ENCODE results near the gene CBLC.

Gene CBLC

GRCh38 chr19:44792281-44792680 lies 14.6 kb downstream of the CBLC start:
- no peak for TF ChIP-seq ARNT (IDR thresholded peaks at IDR 0.05)
- no peak for TF ChIP-seq NFRKB (IDR thresholded peaks at IDR 0.05)
- no peak for TF ChIP-seq FOXA1 (IDR thresholded peaks at IDR 0.05)
- TF ChIP-seq SP1 (IDR thresholded peaks at IDR 0.05) = no peak
- no peak for TF ChIP-seq ZNF384 (IDR thresholded peaks at IDR 0.05)
- no peak for TF ChIP-seq FOXM1 (IDR thresholded peaks at IDR 0.05; ENCODE audit: borderline replicate concordance)
- no peak for TF ChIP-seq BHLHE40 (IDR thresholded peaks at IDR 0.05; ENCODE audit: borderline replicate concordance)
- no peak for DNase-seq (ENCODE audit: extremely low spot score)
- CTCF ChIA-PET = no interaction called here
- POLR2A ChIA-PET = interaction anchor here (0.9 kb wide), 1 partner anchor 13 kb away, joined by 3 read pairs; no protein-coding TSS in a partner anchor

DNA sequence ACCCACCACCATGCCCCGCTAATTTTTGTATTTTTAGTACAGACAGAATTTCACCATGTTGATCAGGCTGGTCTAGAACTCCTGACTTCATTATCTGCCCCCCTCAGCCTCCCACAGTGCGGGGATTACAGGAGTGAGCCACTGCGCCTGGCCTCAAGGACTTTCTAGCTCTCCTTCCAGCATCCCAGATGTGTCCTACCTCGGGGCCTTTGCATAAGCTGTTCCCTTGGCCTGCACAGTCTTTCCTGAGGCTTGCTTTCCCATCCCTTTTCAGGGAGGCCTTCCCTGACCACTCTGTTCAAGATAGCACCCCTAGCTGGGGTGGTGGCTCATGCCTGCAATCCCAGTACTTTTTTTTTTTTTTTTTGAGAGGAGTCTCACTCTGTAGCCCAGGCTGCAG lies 16.9 kb downstream of the CBLC start:
- no peak for TF ChIP-seq FOXM1 (IDR thresholded peaks at IDR 0.05; ENCODE audit: borderline replicate concordance)
- TF ChIP-seq SP1 (IDR thresholded peaks at IDR 0.05) = no peak
- TF ChIP-seq ARNT (IDR thresholded peaks at IDR 0.05) = no peak
- TF ChIP-seq HDGF (IDR thresholded peaks at IDR 0.05; ENCODE audit: borderline replicate concordance) = no peak
- no peak for TF ChIP-seq ELF4 (IDR thresholded peaks at IDR 0.05)
- TF ChIP-seq NFRKB (IDR thresholded peaks at IDR 0.05) = no peak
- TF ChIP-seq, protein P1, sequence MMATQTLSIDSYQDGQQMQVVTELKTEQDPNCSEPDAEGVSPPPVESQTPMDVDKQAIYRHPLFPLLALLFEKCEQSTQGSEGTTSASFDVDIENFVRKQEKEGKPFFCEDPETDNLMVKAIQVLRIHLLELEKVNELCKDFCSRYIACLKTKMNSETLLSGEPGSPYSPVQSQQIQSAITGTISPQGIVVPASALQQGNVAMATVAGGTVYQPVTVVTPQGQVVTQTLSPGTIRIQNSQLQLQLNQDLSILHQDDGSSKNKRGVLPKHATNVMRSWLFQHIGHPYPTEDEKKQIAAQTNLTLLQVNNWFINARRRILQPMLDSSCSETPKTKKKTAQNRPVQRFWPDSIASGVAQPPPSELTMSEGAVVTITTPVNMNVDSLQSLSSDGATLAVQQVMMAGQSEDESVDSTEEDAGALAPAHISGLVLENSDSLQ (IDR thresholded peaks at IDR 0.05) = no peak
- no peak for DNase-seq (ENCODE audit: extremely low spot score)
- ChIA-PET CTCF (no interaction called here), POLR2A (no interaction called here)

DNA sequence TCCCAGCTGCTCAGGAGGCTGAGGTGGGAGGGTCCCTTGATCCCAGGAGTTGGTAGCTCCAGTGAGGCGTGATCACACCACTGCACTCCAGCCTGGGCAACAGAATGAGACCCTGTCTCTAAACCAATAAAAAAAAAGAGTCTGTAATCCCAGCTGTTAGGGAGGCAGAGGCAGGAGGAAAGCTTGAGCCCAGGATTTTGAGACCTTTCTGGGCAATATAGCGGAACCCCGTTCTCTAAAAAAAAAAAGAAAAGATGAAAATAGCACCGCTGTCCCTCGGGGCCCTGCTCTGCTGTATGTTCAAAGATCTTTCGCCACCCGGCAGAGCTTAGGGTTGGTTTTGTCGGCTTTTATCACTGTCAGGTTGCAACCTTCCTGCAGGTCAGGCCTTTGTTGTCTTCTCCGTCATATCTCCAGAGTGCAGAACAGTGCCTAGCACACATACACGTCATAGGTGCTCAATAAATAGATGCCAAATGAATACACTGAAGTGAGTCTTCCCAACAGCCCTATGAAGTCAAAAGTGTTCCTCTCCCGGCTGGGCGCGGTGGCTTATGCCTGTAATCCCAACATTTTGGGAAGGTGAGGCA lies 17.8 kb downstream of the CBLC start:
- POLR2A ChIA-PET = no interaction called here

GRCh38 chr19:44796701-44797115 lies 19.0 kb downstream of the CBLC start:
- no peak for DNase-seq (ENCODE audit: extremely low spot score)
- POLR2A ChIA-PET = no interaction called here
- CTCF ChIA-PET = interaction anchor here (0.8 kb wide), 1 partner anchor 117 kb away, joined by 3 read pairs; no protein-coding TSS in a partner anchor
- TF ChIP-seq CTBP1 (IDR thresholded peaks at IDR 0.05; ENCODE audit: borderline replicate concordance) (no peak), TARDBP (IDR thresholded peaks at IDR 0.05) (no peak), FOXK2 (IDR thresholded peaks at IDR 0.05) (no peak), HDGF (IDR thresholded peaks at IDR 0.05; ENCODE audit: borderline replicate concordance) (no peak), L3MBTL2 (conservative IDR thresholded peaks at IDR 0.05) (no peak), SP1 (IDR thresholded peaks at IDR 0.05) (no peak), NFRKB (IDR thresholded peaks at IDR 0.05) (no peak), FOXA1 (IDR thresholded peaks at IDR 0.05) (no peak), BHLHE40 (IDR thresholded peaks at IDR 0.05; ENCODE audit: borderline replicate concordance) (no peak), SUZ12 (IDR thresholded peaks at IDR 0.05) (no peak), ZNF384 (IDR thresholded peaks at IDR 0.05) (no peak)
- TF ChIP-seq, protein P1 (IDR thresholded peaks at IDR 0.05) = no peak

More for the DNA sequence above, 17.8 kb downstream of the CBLC start:
- no peak for DNase-seq (ENCODE audit: extremely low spot score)
- TF ChIP-seq HDGF (IDR thresholded peaks at IDR 0.05; ENCODE audit: borderline replicate concordance) = no peak
- no peak for TF ChIP-seq SUZ12 (IDR thresholded peaks at IDR 0.05)
- TF ChIP-seq, protein P1 (IDR thresholded peaks at IDR 0.05) = no peak
- TF ChIP-seq NFRKB (IDR thresholded peaks at IDR 0.05) = no peak
- no peak for TF ChIP-seq SP1 (IDR thresholded peaks at IDR 0.05)
- no peak for TF ChIP-seq BHLHE40 (IDR thresholded peaks at IDR 0.05; ENCODE audit: borderline replicate concordance)
- TF ChIP-seq CTBP1 (IDR thresholded peaks at IDR 0.05; ENCODE audit: borderline replicate concordance) = no peak
- no peak for TF ChIP-seq TARDBP (IDR thresholded peaks at IDR 0.05)
- no peak for TF ChIP-seq FOXK2 (IDR thresholded peaks at IDR 0.05)
- no peak for TF ChIP-seq ZNF384 (IDR thresholded peaks at IDR 0.05)
- no peak for TF ChIP-seq ELF4 (IDR thresholded peaks at IDR 0.05)
- no peak for TF ChIP-seq ARNT (IDR thresholded peaks at IDR 0.05)
- TF ChIP-seq FOXM1 (IDR thresholded peaks at IDR 0.05; ENCODE audit: borderline replicate concordance) = no peak
- TF ChIP-seq LEF1 (IDR thresholded peaks at IDR 0.05; ENCODE audit: borderline replicate concordance) = no peak
- TF ChIP-seq FOXA1 (IDR thresholded peaks at IDR 0.05) = no peak
- CTCF ChIA-PET = interaction anchor here (0.6 to 1.0 kb wide), 2 partner anchors 11 to 72 kb away, joined by 3 to 5 read pairs; no protein-coding TSS in a partner anchor

- no peak for DNase-seq (ENCODE audit: extremely low spot score)
- no peak for TF ChIP-seq NFRKB (IDR thresholded peaks at IDR 0.05)
- TF ChIP-seq L3MBTL2 (conservative IDR thresholded peaks at IDR 0.05) = no peak
- TF ChIP-seq FOXK2 (IDR thresholded peaks at IDR 0.05) = no peak
- TF ChIP-seq ZNF384 (IDR thresholded peaks at IDR 0.05) = no peak
- no peak for TF ChIP-seq FOXA1 (IDR thresholded peaks at IDR 0.05)
- no peak for TF ChIP-seq TARDBP (IDR thresholded peaks at IDR 0.05)
- no peak for TF ChIP-seq ARNT (IDR thresholded peaks at IDR 0.05)
- no peak for TF ChIP-seq CTBP1 (IDR thresholded peaks at IDR 0.05; ENCODE audit: borderline replicate concordance)
- TF ChIP-seq ELF4 (IDR thresholded peaks at IDR 0.05) = no peak
- no peak for TF ChIP-seq SUZ12 (IDR thresholded peaks at IDR 0.05)
- no peak for TF ChIP-seq HDGF (IDR thresholded peaks at IDR 0.05; ENCODE audit: borderline replicate concordance)
- TF ChIP-seq FOXM1 (IDR thresholded peaks at IDR 0.05; ENCODE audit: borderline replicate concordance) = no peak
- TF ChIP-seq, protein P1 (IDR thresholded peaks at IDR 0.05) = no peak
- TF ChIP-seq SP1 (IDR thresholded peaks at IDR 0.05) = no peak
- CTCF ChIA-PET = interaction anchor here (0.6 kb wide), 1 partner anchor 33 kb away, joined by 3 read pairs; no protein-coding TSS in a partner anchor
- POLR2A ChIA-PET = no interaction called here
Measured at GRCh38 chr19:44799627-44800346, 22.1 kb downstream of the CBLC start.
